DMS 273 treated with DMSO at 0.1 percent for 48 hours (cell line): ENCODE measurements around the gene IFIH1.

Experiments
- DNase-seq: peaks from one replicate; lab custom pipeline; 2025; lab: John Stamatoyannopoulos, UW

IFIH1 gene

GRCh38 chr2:162318328-162319180, at the start of gene IFIH1:
IFIH1 (minus strand) TSS chr2:162318684; CDS start chr2:162318307, 377 bp downstream.
- peak; percentile 73 for DNase-seq

- DNase-seq: no peak
Measured at GRCh38 chr2:162365392-162365791, 46.9 kb upstream of the IFIH1 start.

DNA sequence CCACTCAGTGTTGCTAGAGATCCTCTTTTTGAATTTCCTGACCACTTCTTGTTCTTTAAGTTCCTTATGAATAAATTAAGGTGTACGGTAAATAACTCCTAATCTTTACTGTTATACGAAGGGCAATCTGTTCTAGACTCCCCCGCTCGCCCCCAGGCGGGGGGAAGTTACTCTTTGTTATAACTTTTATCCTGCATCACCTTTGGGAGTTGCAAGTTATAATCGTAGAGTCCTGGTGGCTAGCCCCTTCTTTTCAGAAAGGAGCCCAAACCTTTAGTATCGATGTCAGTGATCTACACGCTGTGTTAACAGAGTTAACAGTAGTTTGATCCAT, 26.1 kb upstream of the IFIH1 start:
- no peak for DNase-seq

- DNase-seq: peak; percentile 86
Measured at GRCh38 chr2:162343824-162344616, 25.5 kb upstream of the IFIH1 start, which contains the start of gene GCA. GCA (plus strand) TSS chr2:162344132; CDS start chr2:162344249, 117 bp downstream.

GRCh38 chr2:162343492-162343823, 25.0 kb upstream of the IFIH1 start:
- no peak for DNase-seq

- no peak for DNase-seq
Measured at GRCh38 chr2:162342841-162343240, 24.4 kb upstream of the IFIH1 start.

DNA sequence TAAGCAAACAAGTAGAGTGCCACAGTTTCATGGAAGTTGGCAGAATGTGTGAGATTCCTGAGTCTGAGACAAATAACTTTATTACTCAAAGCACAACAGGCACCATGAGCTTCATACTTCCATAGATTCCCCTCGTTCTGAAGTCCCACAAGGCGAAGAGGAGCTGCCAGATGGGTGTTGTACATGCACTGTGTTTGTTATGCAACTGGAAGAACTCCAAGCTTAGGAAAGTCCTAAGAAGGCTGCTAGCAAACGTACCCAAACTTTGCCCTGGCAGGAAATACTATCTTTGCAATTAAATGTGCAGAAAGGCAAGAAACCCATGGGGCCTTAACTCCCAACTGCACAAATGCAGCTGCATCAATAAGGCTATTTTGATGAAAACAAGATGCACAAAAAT, 23.8 kb upstream of the IFIH1 start:
- DNase-seq: peak; percentile 30

DNA sequence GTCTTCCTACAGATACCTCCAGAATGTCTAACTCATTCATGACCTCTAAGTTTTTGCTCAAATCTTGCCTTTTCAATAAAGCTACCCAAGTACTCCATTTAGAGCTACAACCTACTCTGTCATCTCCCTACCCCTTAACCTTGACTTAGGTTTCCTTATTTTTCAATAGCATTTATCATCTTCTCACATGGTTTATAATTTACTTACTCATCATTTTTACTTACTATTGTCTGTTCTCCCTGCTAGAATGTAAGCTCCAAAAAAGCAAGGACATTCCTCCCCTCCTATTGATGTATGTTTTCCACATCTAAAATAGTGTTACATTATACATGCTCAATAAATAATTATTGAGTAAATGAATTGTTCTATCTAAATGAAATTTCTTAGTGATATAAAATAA, 22.3 kb upstream of the IFIH1 start:
- no peak for DNase-seq

- DNase-seq: no peak
Measured at GRCh38 chr2:162337868-162338267, 19.4 kb upstream of the IFIH1 start.

- no peak for DNase-seq
Measured at GRCh38 chr2:162333968-162334367, 15.5 kb upstream of the IFIH1 start.

- DNase-seq: no peak
Measured at GRCh38 chr2:162330881-162331280, 12.4 kb upstream of the IFIH1 start.

DNA sequence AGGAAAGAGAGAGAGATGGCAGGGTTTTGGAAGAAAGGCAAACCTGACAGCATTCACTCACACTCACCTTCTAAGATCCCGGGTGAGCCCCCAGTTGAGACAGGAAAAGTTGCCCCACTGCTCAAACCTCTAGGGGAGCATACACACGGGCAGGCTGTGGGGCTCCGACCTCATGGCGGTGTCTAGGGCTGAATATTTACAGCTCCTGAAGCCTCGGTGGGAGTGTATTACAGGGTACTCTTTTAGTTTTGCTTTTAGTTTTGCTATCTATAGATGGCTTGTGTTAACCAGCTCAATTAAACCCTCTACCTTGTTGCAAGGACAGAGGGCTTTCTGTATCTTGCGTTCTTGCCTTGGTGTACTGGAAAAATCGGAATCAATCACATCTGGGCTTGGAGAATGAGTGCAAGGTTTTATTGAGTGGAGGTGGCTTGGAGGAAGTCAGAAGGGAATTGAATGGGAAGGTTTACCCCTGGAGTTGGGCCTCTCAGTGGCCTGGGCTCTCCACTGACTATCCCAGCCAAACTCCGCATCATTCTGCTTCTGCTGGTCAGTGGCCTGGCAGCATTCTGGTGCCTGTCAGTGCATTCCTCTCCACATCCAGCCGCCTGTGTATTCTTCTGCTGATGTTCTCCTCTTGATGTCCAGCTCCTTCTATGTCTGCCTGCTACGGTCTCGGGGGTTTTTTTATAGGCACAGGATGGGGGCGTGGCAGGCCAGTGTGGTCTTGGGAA, 10.1 kb upstream of the IFIH1 start:
- DNase-seq: no peak

GRCh38 chr2:162327806-162328205, 9.3 kb upstream of the IFIH1 start:
- no peak for DNase-seq

DNA sequence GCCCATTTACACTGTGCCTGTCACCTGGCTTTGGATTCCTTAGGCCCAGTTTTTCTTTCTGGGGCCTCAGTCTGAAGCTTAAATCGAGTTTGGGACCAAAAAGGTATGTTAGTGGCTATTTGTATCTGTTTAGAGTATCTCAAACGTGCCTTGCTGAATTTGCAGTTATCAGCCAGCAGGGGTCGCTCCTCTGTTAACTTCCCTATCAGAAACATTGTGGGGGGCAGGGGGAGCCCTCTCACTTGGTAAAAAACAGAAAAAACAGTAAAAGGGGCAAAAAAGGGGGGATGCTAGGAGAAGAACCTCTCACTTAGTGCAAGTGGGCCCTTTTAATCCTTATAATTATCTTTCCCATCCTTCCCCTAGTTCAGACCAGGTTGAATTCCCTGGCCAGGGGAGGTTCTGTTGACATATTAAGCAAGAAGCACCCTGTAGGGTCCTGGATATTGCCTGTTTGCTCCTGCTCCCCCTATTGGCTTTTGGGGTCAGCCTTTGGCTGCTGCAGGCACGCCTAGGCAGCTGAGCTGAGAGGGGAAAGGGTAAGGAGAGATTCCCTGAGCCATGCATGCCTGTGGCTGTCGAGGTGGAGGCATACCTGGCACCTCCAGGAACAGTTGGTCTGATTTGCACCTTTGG, 8.8 kb upstream of the IFIH1 start:
- DNase-seq: no peak

DNA sequence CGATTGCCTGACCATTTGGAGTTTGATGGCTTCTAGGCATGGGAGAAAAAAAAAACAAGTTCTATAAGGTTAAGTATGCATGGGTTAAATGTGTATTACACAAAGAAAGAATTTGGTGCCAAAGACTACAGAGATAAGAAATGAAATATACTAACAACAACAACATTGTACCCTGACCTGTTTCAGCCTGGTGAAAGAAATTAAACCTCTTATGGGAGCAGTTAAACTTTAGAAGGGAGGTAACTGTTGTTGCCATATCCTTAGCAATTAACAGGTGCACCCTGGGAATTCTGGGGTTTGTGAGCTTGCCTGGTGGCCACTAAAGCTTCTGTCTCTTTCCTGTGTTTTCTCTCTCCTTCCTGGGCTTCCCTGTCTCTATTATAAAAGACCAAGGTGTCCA, 6.5 kb upstream of the IFIH1 start:
- DNase-seq: no peak

DNA sequence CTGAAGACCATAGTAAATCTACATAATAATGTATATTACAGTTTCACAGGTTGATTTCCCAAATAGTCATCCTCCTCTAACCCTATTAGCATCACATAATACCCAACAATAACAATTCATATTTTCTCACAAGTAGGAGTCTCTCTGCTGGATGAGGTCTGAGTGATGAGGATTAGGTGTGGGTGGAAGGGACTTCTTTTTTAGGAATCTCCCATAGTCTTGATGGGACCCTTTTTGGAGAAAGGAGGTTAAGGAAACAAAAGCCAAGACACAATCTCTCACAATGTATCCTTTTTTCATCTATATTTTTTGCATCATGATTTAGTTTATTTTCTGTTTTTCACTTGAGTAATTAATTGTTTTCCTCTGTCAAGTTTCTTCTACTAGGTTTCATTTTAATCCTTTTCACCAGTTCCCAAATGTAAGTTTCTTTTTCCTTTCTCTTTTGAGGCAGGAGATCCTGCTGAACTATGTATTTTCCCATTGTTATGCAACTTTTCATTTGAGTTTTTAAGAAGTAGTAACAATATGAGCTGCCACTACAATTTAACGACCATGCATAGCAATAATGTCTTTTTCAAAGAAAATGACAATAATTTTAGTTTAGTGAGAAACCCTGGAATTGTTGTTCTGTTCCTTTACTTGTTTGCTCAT, 2.5 kb upstream of the IFIH1 start:
- no peak for DNase-seq

DNA sequence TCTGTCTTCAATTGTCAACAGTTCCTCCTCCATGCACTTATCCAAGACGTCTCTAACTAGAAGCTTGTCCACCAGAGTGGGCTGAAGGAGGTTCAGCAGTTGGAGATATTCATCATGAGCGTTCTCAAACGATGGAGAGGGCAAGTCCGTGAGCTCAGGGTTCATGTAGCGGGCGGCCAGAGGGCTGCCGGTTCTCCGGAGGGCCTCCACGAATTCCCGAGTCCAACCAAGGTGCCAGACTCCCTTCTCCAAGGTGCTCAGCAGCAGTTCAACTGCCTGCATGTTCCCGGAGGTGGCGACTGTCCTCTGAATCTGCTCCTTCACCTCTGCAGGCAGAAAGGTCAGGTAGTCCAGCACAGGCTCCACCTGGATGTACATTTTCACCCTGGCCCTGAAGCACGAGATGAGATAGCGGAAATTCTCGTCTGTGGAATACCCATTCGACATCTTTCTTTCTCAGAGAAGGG, 590 bp downstream of the IFIH1 start:
- DNase-seq: no peak

GRCh38 chr2:162317058-162317742, 1.3 kb downstream of the IFIH1 start:
- DNase-seq: no peak

DNA sequence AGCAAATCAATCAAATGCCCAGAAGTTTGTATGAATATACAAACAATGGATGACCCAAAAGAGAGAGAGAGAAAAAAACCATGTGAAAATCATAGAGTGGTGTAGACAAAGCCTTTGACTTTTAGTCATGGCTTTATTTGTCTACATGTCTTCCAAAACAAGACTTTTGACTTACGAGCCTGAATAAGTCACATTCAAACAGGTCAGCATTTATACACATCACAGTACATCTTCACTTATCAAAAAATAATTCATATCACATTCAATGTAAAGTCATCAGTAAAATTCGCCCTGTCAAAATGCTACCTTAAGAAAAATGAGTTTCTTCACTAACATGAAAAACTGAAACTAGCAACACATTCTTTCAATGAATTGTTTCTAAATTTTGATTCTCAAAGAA, 1.9 kb downstream of the IFIH1 start:
- no peak for DNase-seq

GRCh38 chr2:162315938-162316337, 2.5 kb downstream of the IFIH1 start:
- no peak for DNase-seq

GRCh38 chr2:162312853-162313252, 5.6 kb downstream of the IFIH1 start:
- DNase-seq: no peak
